Raji (cell line): ENCODE results near the gene DLX5.

Source experiments
- POLR2A ChIP-seq: IDR thresholded peaks from 2 replicates; pipeline ENCODE4 v1.6.1; 2011; ENCODE audit warnings: low read depth, low read length, control low read depth; ENCODE audit not compliant: insufficient read depth

DLX5 gene

DNA sequence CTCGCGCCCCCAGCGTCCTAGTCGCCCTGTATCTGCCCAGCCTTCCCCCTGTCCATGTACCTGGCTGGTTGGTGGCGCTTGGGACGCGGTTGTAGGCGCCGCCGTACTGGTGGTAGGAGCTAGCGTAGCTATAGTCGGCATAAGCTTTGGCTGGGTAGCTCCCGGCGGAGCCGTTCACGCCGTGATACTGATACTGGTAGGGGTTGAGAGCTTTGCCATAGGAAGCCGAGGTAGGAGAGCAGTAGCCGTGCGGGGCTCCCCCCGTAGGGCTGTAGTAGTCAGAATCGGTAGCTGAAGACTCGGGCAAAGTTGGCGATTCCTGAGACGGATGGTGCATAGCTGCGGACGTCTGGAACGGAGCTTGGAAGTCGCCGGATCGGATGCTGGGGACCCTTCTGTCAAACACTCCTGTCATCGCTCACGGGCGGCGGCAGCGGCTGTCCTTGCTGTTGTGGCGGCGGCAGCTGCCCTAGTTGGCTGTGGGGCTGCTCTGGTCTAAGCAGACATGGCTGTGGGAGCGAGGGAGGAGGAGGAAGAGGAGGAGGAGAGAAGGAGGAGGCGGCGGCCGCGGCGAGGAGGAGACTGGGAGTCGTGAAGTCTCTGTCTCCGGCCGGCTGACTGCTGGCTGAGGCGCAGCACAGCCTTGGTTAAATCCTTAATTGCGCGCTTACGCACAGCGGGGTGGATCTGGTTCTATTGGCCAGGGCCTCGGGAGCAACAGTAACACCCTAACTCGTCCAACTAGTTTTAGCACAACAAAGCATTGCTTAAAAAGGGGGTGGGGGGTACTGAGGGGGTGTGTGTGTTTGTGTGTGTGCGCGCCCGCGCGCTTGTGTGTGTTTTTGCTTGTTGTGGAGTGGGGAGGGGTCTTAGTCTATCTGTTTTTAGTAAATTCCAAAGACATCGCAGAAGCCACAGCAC is at the start of gene DLX5:
Gene DLX5 (minus strand): TSS at position 623 of the 921 bp plus-strand sequence. CDS start 208 bp downstream, at position 415.
- TF ChIP-seq POLR2A: no peak

DNA sequence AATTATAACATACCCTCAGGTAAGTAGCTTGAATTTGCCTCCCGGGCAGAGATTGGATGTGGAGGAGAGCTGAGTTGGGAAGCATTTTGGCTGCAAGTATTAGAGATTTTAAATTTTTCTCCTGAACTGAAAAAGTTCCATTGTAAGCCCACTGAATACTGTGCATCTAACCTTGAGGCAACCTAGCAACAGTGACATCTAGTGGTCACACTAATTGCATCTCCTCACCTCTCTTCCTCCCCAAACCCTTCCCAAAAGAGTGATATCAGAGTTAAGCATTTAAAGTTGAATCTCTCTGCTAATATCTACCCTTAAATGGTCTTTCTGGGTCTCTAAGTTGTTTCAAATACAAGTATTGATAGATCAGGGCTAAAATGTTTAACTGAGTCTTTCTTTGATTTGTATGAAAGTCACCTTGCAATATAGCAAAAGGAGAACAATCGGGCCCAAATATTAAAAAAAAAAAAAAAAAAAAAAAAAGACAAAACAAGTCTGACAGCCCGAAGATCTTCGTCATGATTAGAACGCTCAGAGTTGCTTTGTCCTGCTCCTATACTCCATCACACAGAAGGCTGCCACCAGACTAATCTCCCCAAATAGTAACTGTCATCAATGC is 40.4 kb upstream of the DLX5 start:
- TF ChIP-seq POLR2A: no peak

DNA sequence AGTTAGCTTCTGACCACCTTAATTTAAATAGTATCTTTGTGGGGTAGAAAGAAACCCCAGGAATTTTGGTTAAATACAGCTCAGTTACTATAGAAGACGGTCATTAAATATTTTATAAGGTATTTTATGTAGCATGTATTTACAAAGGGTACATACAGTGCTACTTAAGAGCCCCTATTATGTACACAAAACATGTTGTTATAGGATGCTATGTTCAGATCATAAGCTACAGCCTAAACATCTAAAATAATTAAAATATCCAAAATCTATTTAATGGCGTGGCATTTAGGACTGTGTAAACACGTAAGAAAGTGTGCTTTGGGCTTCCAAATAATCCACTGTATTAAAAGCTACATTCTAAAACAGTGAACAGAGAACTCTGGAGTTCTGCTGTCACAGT is 39.4 kb upstream of the DLX5 start:
- TF ChIP-seq POLR2A: no peak

DNA sequence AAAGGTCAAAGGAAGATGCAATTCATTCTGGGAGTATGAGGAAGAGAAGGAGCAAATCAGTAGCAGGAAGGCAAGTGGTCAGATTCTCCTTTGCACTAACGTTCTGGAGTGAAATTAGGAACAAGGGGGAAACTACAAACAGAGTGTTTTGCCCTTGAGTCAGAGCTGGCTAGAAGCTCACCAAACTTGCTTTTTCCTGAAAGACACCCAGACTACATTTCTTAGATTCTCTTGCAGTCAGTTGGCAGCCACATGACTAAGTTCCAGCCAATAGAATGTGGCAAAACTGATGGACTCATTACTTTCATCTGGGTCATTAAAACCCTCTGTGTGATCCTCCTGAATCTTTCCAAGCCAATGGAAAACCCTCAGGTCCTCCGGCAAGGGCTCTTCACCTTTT is 18.6 kb upstream of the DLX5 start:
- TF ChIP-seq POLR2A: no peak

DNA sequence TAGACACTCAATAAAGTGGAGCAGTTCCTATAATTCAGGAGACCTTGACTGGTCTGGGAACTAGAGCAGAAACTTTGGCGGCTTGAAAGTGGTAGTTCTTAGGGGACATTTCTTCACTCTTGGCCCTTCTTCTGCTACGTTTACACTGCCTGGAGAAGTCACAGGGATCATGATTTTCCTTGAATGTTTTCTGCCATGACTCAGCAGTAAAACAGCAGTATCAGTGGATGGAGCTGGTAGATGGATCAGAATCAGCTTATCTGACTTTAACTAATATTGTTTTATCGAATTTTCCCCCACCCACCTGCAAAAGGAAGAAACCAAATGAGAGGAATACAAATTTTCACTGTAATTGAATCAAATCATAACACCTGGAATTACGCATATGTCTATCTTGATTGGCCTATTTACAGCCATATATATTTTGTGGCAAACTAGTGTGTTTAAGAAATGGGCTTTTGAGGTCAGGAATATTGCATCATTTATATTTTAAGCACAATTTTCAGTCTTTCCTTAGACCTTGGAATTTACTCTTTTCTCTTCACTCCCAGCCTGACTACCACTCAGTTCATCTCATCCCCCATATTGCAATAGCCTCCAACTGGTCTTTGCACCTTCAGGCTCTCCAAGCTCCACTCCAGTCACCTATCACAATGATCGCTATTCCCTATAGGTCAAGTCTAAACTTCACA is 14.9 kb upstream of the DLX5 start:
- no peak for TF ChIP-seq POLR2A

DNA sequence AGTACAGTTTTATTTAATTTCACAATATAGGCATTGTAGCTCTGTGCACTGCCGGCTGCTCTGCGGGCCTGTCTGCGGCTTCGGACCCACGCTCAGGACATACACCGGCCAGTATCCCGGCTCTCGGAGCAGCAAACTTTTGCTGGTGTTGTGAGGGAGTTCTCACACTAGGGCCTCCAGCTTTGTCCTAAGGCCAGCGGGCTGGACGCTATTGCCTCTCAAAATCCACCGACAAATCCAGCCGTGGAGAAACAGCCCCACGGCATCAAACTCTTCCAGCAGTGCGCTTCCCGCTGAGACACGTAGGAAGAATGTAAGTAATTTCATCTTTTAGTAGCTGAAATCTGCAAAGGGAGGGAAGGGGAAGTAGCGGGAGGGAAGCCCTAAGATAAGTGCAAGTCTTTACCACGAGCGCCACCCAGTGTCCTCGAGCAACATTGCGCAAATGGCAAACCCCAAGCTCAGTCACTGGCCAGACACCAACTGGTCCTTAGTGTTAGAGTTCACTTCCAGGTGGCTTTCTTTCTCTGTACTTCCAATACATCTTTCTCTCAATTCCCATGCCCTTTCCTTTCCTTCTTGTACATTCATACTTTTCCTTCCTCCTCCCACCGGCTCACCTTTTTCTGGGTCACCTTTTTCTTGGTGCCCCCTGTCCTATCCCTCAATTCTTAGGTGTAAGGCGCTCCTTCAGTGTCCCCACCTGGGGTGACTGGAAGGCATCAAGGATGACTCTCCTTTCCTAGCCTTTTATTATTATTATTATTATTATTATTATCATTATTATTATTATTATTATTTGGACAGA is 3.0 kb upstream of the DLX5 start:
- no peak for TF ChIP-seq POLR2A

DNA sequence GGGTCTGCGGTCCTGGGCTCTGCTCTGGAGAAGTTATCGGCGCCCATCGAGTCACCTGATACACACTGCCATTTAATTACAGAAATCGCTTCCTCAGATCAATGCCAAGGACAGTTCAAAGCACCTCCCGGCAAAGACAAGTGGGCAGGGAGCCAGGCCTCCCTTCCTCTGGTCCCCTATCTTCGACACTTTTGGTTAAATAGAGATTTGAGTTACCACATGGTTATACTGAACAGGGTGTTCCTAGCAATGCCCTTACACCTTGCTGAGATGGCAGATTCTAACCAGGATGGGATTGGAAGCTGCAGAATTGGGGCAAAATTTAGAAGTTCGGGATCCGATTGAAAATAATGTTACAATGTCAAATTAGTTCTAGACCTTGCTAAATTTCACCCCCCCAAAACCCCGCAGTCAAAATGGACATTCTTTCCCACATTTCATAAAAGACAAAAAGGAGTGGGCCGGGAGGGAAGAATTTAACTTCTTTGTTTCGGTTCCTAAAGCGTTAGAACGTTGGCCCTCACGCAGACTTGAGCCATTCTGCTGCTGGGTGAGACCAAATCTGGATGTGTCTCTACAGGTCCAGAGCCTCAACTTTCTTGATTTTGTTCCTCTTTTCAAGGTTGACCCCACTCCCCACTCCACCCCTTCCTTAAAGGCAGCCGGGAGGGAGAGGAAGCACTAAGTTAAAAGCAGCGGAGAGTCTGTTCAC is 2.2 kb upstream of the DLX5 start:
- TF ChIP-seq POLR2A: no peak

DNA sequence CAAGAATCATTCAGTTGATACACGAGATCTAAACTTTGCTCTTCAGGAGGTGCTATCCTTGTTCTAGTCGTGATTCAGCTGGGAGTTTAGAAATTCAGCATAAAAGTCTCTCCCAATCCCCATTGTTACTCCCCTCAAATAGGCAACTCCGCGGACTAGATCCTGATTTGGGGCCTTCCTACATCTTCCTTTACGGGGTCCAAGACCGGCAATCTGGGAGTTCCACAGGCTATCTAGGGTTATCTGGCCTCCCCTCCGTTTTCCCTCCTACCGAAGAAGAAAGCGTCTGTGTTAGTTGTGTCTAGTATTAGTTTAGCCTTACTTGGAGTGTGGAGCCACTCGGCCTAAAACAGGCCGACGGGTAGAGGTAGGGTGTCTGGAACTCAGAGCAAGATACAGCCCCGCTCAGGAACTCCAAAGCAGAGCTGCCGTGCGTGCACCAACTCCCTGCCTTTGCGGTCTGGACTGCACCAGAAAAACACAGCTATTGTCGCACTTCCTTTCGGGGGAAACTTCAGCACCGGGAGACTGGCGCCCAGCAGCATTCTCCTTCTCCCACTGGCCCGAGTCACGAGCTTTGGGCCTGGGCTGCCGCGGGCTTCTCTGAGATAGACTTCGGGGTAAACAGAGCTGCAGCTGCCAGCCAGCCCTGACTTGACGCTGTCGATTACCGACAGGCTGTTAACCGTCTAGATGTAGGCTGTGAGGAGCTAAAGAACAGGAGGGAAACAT is 1.5 kb upstream of the DLX5 start:
- TF ChIP-seq POLR2A: no peak

DNA sequence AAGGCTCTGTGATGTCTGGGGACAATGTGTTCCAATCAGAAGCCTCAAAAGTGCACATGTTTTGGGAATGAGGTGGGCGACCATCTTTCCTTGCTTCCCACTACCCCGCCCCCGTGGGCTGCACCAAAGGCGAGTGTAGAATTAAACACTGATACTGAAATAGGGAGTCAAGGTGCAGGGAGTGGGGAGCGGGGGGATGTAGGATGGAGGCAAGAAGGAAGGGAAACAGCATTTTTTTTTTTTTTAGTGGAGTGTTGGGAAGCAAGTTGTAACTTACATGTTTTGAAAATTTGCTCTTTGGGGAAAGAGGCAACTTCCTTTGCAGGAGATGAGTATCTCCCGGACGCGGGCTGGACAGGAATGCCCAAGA is 484 bp upstream of the DLX5 start:
- no peak for TF ChIP-seq POLR2A

DNA sequence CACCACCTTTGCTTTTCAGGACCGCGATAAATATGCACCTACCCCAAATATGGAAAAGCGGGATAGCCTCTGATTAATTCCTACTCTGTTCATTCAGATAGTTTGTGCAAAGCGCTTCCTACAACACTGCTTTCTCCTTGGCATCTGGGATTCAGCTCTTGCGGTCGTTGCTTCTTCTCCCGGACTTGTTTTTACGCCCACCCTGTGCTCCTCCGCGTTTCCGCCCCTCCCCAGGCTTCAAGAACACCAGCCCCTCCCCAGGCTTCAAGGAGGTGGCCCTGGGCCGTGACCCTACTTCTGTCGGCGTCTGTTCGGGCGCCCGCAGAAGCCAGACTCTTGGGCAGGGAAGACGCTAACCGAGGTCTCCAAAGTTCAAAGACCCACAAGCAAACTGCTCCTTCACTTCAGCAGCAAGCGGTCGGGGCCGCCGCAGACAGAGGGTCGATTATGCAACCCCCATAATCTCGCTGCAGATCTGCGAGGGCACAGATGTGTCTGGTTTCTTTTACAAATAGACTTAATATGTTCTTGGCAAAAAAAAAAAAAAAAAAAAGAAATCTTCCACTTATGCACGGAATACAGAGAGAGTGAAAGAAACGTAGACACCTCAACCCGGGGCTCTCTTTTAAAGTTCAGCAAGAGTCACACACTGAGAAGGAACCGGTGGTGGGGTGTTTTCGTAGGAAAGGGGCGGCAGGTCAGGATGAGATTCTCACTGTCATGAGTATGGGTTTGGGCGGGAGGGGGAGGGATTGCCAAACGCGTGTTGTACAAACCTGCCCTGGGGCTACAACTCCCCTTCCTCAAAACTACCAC is 1.9 kb downstream of the DLX5 start:
- no peak for TF ChIP-seq POLR2A

DNA sequence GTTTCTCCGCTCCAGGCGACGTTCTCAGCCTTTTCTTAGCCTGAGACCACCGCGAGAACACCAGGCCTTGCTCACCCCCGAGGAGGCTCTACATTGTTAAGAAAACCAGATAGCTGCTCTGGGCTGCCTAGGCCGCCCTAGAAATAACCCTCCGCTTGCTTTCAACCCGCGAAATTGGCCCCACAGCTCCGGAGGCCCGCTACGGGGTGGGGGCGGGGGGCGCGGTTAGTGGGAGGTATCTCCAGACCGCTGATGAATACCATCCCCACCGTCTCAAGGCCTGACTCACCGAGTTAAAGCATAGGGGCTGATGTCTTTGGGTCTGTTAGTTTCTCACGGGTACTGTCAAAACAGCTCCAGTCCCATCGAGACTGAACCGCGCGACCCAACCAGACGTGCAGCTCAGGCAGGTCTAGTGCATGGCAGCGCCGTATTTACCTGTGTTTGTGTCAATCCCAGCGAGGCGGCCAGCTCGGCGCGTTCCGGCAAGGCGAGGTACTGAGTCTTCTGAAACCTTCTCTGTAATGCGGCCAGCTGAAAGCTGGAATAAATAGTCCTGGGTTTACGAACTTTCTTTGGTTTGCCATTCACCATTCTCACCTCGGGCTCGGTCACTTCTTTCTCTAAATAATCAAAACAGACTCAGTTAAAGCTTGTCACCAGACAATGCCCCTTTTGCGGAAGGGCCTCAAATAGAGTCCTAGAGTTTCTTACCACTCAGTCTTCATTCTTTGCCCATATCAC is 2.7 kb downstream of the DLX5 start:
- no peak for TF ChIP-seq POLR2A

DNA sequence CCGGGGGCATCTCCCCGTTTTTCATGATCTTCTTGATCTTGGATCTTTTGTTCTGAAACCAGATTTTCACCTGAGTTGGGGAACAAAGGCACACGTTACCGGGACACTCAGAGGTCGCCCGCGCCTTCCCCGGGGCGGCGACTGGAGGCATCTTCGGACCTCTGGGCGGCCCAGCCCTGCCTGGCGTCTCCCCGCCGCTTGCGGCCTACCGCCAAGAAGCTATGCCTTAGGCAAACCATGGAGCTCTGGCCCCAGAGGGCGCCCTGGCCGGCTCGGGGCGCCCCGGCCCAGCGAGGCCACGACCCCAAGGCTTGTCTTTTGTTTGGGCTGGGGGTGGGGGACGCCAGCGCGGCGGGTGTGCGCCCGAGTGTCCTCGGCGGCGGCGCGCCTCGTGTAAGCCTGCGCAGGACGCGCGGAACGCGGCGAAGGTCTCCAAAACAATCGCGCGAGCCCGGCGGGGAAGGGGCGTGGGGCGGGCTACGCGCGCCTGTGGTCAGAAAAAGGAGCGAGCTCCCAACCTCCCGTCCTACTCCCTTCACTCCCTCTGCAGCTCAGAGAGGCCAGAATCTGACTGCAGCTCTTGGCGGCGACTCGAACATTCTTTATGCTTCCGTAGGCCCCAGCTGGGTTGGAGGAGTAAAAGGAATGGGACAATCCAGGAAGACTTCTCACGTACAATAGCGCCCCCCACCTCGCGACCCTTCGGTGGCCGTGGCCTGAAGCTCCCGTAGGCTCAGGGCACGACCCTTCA is 3.5 kb downstream of the DLX5 start:
- no peak for TF ChIP-seq POLR2A
